T-helper 1 cell treated with Interleukin-12 subunit alpha and Interleukin-12 subunit beta and Interleukin-4 antibody, amounts not matched to agents 30 ng/mL and 1 ng/mL, for 36 hours (primary cell): Measurements from ENCODE around the gene KRR1. TPM values are rescaled to one million over a fixed set of nuclear protein-coding genes. Genes with fewer than 3 reads are reported as not detected.
"Not testable (repeated sequence)": the region's sequence is repeated elsewhere in the genome, so short reads cannot be mapped to it uniquely, and the experiment has no call there.

Experiments
- intact Hi-C: fragments of 100-400 bp; cut with micrococcal nuclease; formaldehyde crosslinking; loops from one replicate; pipeline ENCODE4 v1.15.1; 2024
- total RNA-seq: library from RNA; stranded (reverse); gene quantifications from 2 replicates; pipeline ENCODE4 v1.2.3, GENCODE V29; 2022

Gene KRR1
- total RNA-seq, 1 donor from 2014 or later: 79.4 TPM

DNA sequence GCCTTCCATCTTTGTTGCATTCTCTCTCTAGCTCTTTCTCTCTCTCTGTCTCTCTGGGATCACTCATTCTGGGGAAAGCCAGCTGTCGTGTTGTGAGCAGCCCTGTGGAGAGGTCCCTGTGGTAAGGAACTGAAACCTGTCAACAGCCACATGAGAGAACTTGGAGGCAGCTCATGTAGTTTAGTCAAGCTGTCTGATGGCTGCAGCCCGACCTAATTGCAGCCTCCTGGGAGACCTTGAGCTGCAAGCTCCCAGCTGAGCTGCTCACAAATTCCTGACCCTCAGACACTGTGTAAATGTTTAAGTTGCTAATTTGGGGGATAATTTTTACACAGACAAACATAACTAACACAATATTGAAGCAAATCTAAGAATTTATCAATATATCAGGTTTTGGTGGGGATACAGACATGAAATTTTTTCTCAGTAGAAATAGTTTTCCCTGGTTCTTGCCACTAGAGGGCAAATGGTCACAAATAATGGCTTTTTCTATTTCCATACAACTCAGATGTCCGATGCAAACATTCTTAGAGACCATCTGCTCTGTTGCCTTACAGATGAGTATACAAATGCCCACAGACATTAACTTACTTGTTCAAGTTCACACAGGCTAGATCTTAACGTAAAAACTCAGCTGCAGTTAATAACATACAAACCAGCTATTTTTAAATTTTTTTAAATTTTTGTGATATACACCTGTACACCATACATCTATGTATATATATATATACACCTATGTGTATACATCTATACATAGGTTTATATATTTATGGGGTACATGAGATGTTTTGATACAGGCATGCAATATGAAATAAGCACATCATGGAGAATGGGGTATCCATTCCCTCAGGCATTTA lies 15.5 kb upstream of the KRR1 start:
- intact Hi-C loops: loop anchor here (1.0 to 5.0 kb wide), 8 partner anchors 16 to 1059 kb away; partner anchors contain the start of genes BBS10 and KRR1

DNA sequence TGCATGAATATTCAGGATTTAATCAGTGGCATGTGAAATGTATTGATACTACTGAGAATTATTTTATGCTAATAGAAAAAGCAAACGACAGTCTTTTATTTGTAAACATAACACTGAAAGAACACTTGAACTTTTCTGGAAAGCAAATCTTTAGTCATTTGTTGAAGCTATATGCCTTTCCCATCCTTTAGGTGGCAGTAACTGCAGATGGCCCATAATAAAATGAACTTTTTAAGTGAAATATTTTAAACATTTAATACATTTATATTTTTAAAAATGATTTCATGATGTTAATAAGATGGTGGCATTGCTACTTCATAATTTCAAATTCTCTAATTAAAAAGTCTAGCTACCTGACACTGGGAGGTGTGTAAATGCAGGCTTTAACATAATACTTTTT lies 13.9 kb upstream of the KRR1 start:
- intact Hi-C loops: loop anchor here (1.0 to 5.0 kb wide), 3 partner anchors 132 to 822 kb away; partner anchors contain the start of gene BBS10

DNA sequence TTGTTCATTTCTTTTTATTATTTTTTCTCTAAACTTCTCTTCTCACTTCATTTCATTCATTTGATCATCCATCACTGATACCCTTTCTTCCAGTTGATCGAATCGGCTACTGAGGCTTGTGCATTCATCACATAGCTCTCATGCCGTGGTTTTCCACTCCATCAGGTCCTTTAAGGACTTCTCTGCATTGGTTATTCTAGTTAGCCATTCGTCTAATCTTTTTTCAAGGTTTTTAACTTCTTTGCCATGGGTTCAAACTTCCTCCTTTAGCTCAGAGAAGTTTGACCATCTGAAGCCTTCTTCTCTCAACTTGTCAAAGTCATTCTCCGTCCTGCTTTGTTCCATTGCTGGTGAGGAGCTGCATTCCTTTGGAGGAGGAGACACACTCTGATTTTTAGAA lies 10.7 kb upstream of the KRR1 start:
- intact Hi-C loops: not testable (repeated sequence)

DNA sequence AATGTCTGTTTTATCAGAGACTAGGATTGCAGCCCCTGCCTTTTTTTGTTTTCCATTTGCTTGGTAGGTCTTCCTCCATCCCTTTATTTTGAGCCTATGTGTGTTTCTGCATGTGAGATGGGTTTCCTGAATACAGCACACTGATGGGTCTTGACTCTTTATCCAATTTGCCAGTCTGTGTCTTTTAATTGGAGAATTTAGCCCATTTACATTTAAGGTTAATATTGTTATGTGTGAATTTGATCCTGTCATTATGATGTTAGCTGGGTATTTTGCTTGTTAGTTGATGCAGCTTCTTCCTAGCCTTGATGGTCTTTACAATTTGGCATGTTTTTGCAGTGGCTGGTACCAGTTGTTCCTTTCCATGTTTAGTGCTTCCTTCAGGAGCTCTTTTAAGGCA lies 9.8 kb upstream of the KRR1 start:
- intact Hi-C loops: not testable (repeated sequence)

DNA sequence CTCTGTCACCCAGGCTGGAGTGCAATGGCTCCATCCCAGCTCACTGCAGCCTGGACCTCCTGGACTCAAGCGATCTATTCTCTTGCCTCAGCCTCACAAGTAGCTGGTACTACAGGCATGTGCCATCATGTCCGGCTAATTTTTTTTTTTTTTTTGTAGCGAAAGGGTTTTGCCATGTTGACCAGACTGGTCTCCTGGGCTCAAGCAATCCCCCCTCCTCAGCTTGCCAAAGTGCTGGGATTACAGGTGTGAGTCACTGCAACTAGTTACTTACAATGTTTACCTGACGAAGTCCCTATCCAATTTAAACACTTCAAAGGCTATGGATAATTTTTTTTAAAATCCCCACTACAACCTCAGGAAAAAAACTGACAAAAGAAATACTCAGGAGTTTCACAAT lies 1.8 kb downstream of the KRR1 start:
- intact Hi-C loops: loop anchor here (2.0 to 10.0 kb wide), 3 partner anchors 469 to 1555 kb away; partner anchors contain the start of gene E2F7

DNA sequence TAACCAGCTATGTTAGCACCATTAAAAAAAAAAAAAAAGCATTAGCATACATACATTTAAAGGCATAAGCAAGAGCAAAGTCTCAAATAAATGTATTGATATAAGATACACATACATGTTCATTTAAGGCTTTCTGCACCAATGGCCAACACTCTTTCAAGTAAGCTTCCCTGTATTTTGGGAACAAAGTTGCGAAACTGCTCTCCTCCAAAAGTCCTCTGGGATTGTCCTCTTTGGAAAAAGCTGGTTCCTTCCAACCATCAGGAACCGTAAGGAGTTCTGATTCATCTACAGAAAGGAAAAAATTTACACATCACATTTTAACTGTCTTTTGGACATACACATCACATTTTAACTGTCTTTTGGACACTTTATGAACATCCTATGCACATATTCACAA lies 3.2 kb downstream of the KRR1 start:
- intact Hi-C loops: loop anchor here (5.0 kb wide), 1 partner anchor 821 kb away; no protein-coding TSS in a partner anchor

DNA sequence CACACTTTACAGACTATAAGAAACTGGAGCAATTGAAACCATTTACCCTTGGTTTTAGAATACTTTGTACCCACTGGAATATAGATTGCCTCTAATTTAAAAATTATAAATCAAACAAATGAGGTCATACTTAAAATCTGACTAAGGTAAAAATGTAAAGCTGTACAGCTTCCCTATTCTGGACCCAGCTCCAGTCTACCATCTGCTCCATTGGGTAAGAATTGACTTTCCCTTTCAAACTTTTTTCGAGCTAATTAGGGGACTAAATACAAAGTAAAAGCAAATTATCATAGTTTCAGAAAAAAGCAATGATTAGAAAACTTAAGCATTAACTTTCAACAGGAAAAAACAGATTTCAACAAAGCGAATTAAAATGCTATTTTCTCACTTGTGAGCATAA lies 4.3 kb downstream of the KRR1 start:
- intact Hi-C loops: loop anchor here (5.0 kb wide), 1 partner anchor 820 kb away; no protein-coding TSS in a partner anchor

DNA sequence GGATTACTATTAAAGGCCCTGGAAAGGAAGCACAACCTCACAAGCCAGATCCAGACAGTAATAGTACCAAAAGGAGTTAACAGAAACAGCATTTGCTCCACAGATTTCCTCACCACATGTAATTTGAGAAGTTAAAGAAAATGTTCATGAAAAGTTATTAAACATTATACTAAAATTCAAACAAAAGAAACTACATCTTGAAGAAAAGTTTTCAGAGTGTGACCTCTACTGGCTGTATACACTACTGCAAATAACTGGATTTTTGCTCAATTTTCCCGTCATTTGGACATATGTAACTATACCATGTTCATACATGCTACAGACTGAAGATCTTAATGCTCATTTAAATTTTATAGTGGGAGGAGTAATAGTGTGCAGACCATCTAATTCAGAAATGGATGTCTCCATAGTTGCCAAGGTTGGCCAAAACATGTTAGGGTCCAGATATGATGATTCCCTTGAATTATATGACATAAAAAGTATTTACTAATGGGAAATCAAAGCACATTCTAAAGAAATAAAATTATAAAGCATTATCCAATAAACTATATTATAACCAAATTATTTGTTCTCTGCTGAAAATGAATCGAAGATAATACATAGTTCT lies 5.6 kb downstream of the KRR1 start:
- intact Hi-C loops: loop anchor here (1.0 to 5.0 kb wide), 5 partner anchors 21 to 819 kb away; partner anchors contain the start of genes GLIPR1L1 and GLIPR1L2

DNA sequence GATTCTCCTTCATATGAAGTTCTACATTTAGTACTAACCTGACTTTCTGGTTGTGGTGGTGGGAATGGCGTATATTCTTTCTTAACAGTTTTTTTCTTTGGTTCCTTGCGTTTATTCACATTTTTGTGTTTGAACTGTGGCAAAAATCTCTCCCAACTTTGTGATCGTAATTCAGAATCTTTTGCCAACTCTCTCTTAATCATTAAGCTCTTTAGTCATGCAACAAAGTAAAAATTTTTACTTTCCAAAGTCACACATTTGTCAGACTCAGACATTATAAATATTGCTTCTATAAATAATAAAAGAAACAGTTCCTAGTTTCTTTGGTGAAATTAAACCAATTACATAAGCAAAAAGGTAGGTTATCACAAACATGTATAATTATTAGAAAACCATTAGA lies 7.5 kb downstream of the KRR1 start:
- intact Hi-C loops: no loop called here

DNA sequence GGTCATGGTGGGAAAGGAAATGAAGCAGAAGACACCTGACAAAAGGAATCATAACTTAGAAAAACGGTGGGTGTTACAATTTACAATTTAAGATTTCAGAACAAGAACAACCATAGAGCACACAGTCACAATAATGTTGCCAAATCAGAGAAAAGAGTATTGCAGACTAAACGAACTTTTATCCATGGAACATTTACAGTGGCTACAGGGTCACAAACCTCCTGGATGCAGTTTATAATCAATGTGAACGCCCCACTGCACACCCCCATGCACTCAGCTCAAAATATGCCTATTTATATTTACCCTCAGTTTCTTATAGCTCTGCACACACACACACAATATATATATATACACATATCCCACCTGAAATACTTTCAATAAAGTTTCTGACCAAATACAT lies 8.0 kb downstream of the KRR1 start:
- intact Hi-C loops: no loop called here

DNA sequence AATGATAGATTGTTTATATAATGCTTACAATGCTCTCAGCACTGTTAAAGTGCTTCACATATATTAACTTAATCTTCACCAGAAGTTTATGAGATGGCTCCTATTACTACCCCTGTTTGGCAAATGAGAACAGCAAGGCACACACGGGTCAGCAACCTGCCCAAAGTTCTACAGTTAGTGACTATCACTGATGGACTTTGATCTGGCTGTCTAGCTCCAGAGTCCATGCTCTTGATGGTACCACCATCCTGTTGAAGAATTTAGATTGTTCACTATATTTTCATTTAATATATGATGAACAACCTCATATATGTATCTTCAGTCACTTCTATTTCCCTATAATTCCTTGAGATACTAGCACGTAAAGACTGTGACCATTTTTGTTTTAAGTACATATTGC lies 20.2 kb downstream of the KRR1 start:
- intact Hi-C loops: no loop called here

DNA sequence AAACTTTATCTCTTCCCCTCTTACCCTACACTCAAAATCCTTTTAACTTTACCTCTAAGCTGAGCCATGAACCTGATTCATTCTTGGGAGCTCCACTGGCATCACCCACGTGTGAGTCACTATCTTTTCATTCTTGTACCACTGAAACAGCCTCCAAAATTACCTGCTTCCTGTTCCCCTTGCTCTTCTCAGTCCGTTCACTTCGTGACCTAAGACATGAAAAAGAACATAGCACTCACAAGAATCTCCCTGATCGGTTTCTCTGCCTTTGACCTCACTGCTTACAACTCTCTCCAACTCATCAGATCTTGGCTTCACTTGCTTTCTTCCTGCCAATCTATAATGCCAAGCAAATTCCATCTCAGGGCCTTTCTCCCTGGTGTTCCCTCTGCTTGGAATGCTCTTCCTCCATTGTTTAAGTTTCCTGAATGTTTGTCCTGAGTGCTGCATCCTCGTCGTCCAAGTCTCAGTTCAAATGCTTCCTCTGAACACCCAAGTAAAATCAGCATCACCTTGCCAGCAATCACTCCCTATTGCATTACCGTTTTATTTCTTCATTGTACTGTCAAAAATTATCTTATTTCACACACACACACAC lies 21.7 kb downstream of the KRR1 start:
- intact Hi-C loops: no loop called here

DNA sequence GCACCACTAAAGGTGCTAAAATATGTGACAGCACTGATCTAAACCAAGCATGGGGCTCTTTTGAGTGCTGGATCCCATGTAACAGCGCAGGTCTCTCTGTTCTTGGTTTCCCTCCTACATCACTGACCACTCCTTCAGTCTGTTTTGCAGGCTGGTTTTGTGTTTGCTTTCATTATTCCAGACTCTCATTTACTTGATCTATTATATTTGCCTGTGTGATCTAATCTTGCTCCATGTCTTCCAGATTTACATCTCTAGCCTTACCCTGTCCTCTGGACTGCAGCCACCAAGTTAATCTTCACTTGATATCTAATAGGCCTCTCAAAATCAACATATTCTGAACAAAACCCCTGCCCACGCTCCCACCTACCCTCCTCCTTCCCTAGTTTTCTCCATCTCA lies 22.2 kb downstream of the KRR1 start:
- intact Hi-C loops: no loop called here

DNA sequence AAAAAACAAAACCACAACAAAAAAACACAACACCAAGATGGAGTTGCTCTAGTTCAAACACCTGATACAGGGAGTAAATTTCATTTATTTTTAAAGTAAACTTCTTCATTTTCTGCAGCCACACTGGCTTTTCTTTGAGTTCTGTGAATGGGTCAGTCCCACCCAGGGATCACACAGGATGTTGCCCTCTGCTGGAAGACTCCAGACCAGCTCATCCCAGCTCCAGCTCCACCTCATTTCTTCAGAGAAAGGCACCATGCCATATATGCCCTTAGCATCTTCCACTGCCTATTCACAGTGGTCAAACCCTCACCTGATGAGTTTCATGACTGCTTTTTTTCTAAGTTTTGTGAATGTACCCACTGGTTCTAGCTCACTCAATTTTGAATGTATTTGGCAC lies 22.9 kb downstream of the KRR1 start:
- intact Hi-C loops: no loop called here

DNA sequence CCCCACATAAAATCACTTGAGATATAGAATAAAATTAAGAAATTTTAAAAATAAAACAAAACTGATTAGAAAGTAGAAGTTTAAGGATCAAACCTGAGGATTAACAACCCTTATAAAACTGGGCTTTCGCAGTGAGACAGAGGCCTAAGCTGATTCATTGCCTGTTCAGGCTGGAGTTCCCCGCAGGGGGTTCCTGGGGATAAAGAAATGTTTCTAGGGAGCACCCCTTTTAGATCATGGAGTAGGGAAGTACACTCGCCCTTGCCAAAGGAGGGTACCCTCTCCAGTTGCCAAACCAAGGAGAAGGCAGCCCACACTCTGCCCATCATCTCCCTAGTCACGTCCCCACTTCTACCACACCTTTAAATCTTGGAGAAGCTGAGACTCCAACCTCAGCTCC lies 24.1 kb downstream of the KRR1 start:
- intact Hi-C loops: no loop called here

DNA sequence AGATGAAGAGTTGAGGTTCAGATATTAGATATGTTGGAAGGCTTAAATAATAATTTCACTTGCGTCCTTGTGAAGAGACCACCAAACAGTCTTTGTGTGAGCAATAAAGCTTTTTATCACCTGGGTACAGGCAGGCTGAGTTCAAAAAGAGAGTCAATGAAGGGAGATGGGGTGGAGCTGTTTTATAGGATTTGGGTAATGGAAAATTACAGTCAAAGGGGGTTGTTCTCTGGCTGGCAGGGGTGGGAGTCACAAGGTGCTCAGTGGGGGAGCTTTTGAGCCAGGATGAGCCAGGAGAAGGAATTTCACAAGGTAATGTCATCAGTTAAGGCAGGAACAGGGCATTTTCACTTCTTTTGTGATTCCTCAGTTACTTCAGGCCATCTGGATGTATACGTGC lies 27.0 kb downstream of the KRR1 start:
- intact Hi-C loops: not testable (repeated sequence)

DNA sequence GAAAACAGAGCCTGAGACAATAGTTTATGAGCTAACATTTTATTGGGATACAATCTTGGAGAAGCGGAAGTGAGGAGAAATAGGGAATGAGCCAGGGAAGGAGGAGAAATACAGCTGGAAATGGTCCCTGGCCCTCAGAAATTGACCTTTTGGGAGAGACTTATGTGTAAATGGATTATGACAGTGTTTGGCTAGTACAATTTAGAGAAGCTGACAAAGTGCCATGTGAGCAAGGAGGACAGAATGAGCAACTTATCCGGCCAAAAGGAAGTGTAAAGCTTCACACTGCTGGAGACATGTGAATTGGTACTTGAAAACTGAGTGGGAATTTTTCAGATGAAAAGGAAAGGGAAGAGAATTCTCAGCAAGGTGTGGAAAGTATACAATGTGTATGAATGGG lies 28.0 kb downstream of the KRR1 start:
- intact Hi-C loops: no loop called here

DNA sequence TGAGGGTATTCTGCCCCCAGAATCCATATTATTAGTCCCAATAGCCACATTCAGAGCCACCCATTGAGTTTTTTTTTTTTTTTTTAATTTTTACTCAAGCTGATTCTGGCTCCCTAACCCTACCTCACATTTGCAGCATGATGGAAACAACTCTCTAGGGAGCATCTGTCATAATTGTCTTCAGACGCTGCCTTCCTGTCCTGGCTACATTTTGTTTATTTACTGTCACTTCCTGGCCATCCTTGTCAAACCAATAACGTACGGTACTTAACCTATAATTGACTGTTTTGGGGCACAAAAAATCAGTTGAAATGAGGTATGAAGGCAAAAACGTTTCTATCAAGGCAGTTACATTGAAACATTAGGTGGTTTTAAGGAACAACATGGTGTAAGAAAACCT lies 28.8 kb downstream of the KRR1 start:
- intact Hi-C loops: no loop called here

DNA sequence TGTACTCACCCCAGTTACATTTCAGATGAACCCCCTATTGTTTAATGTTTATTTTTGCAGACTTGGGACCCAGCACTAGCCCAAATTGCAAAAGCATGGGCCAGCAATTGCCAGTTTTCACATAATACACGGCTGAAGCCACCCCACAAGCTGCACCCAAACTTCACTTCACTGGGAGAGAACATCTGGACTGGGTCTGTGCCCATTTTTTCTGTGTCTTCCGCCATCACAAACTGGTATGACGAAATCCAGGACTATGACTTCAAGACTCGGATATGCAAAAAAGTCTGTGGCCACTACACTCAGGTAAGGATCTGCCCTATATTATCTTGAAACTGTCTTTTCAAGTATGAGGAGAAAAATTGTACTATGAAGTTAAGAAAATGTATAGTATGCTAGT lies 29.6 kb downstream of the KRR1 start:
- intact Hi-C loops: loop anchor here (2.0 kb wide), 3 partner anchors 677 to 1077 kb away; partner anchors contain the start of genes BBS10 and OSBPL8

DNA sequence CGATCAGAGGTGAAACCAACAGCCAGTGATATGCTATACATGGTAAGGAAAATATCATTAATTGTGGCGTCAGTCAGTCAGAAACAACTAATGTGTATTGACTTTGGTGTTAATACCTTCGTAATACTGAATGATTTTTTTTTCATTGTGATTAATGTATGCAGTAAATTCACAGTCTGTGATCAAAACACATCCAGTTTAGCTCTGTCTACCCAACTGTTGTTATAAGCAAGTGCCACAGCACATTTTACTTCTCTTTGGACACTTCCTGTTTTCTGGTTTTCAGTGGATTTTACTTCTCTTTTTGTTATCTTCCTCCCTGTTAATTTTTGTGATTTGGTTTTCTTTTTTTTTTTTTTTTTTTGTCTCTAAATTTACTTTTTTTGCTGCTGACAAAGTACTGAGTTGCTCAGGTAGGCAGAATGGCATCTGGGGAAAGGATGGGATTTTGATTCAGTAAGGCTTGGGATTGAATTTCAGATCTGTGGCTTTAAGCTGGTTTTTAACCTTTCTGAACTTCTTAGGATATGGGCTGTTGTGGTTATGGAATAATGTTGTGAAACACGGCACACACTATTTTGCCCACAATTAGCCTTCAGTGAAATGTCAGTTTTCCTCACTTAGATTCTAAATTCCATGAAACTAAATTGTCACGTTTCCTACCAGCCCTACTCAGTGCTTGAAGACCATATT lies 30.2 kb downstream of the KRR1 start:
- intact Hi-C loops: loop anchor here (2.0 kb wide), 3 partner anchors 678 to 1078 kb away; partner anchors contain the start of genes BBS10 and OSBPL8

DNA sequence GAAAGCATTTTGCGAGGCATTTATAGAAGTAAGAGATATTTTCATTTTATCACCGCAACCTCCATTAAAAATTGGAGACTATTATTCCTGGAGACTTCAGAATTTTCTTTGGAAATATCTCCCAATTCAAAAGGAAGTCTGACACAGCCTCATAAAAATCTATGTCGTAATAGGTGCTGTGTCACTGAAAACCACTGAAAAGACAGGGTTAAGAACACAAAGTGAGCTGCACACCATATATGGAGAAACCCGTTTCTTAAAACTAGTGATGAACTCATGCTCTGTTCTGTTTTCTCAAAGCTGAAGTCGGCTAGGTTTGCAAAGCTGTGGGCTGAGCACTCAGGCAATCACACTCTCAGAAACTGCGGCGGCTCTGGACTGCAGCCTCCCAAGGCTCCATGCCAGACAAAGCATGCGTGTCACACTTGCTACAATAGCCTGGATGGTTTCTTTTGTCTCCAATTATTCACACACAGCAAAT lies 30.9 kb downstream of the KRR1 start, which contains the start of gene GLIPR1:
TSS of gene GLIPR1 (plus strand) at position 287 of the 481 bp plus-strand sequence. CDS start at position 413, 126 bp downstream.
- intact Hi-C loops: loop anchor here (1.0 to 2.0 kb wide), 16 partner anchors 31 to 1078 kb away; partner anchors contain the start of genes ATXN7L3B, BBS10, CAPS2 and GLIPR1L1
